H1 (cell line): ENCODE data around the gene SLC7A5. TPM values are rescaled to one million over a fixed set of nuclear protein-coding genes. Genes with fewer than 3 reads are reported as not detected.

Source experiments
- EGR1 ChIP-seq: IDR thresholded peaks from 2 replicates; pipeline ENCODE4 v1.6.1; 2011; ENCODE audit warnings: low read depth, low read length, borderline replicate concordance
- FOSL1 ChIP-seq: IDR thresholded peaks from 2 replicates; pipeline ENCODE4 v1.6.1; 2011; ENCODE audit warnings: mild to moderate bottlenecking, low read depth, low read length, moderate library complexity; ENCODE audit not compliant: insufficient read depth
- PHF8 ChIP-seq: fragments of 200-600 bp; sonication (generic); conservative IDR thresholded peaks from 2 replicates; pipeline ENCODE4 v1.7.1; 2012; ENCODE audit warnings: low read depth, mild to moderate bottlenecking, inconsistent platforms, low read length, moderate library complexity
- POLR2A ChIP-seq, 2 experiments: IDR thresholded peaks; 1 replicate in 1 of 2; 2 replicates in 1 of 2; pipeline ENCODE4 v1.6.1; 2011; ENCODE audit warnings: low read depth in 2 of 2, low read length in 2 of 2, mild to moderate bottlenecking in 2 of 2; ENCODE audit errors: control extremely low read depth in 1 of 2
- POLR2AphosphoS5 ChIP-seq: IDR thresholded peaks from 2 replicates; pipeline ENCODE4 v1.6.1; 2011; ENCODE audit warnings: low read depth, low read length
- POU5F1 ChIP-seq: IDR thresholded peaks from 2 replicates; pipeline ENCODE4 v1.6.1; 2011; ENCODE audit warnings: low read depth, mild to moderate bottlenecking, low read length, moderate library complexity
- RBBP5 ChIP-seq: IDR thresholded peaks from 2 replicates; pipeline ENCODE4 v1.7.1; 2012; ENCODE audit warnings: low read depth, mild to moderate bottlenecking, inconsistent platforms, low read length, moderate library complexity, borderline replicate concordance
- RNF2 ChIP-seq: fragments of 200-900, 300-1000 bp; sonication (generic); IDR thresholded peaks from 2 replicates; pipeline ENCODE4 v1.7.1; 2016; ENCODE audit warnings: borderline replicate concordance, low read depth, mild to moderate bottlenecking, antibody characterized with exemption, low read length; ENCODE audit not compliant: poor library complexity, severe bottlenecking; ENCODE audit errors: missing control alignments
- SAP30 ChIP-seq: fragments of 300-600 bp; sonication (generic); IDR thresholded peaks from 2 replicates; pipeline ENCODE4 v1.7.1; 2012; ENCODE audit warnings: low read length, moderate library complexity, mild to moderate bottlenecking, inconsistent platforms; ENCODE audit not compliant: insufficient read depth, insufficient replicate concordance
- SIRT6 ChIP-seq: IDR thresholded peaks from one replicate; pipeline ENCODE4 v1.7.1; 2012; ENCODE audit warnings: low read length, inconsistent platforms
- polyA plus RNA-seq, 7 experiments: library from polyadenylated mRNA; depleted of rRNA in 3 of 7; stranded (reverse) in 5 of 7; unstranded in 2 of 7; fragments of >200 nt in 5 of 7; fragments of 200-250 nt in 2 of 7; gene quantifications; 1 replicate in 5 of 7; 2 replicates in 1 of 7; 4 replicates in 1 of 7; pipeline versions ENCODE4 v1.2.1 to v1.2.3, GENCODE V29; 2011 to 2013; ENCODE audit warnings: missing spikeins in 2 of 7, mixed read lengths in 2 of 7
- total RNA-seq: library from RNA; stranded (reverse); fragmentation: NEBNext Ultra II Directional; extraction: Animal tissue kit (Norgen Biotek cat#: 25700); gene quantifications from 2 replicates; pipeline ENCODE4 v1.2.1, GENCODE V29; 2021
- TF ChIP-seq, protein P1 (sequence below): fragments of 300-600 bp; sonication (generic); IDR thresholded peaks from 2 replicates; pipeline ENCODE4 v1.7.1; 2012; ENCODE audit warnings: low read length, moderate library complexity, mild to moderate bottlenecking, inconsistent platforms; ENCODE audit not compliant: insufficient replicate concordance

Gene SLC7A5
- total and polyA plus RNA-seq, 2 of the 8 experiments (the other 6 are each of a cell fraction or from before 2014, with no cell fraction given), result 68.2 to 341 TPM

DNA sequence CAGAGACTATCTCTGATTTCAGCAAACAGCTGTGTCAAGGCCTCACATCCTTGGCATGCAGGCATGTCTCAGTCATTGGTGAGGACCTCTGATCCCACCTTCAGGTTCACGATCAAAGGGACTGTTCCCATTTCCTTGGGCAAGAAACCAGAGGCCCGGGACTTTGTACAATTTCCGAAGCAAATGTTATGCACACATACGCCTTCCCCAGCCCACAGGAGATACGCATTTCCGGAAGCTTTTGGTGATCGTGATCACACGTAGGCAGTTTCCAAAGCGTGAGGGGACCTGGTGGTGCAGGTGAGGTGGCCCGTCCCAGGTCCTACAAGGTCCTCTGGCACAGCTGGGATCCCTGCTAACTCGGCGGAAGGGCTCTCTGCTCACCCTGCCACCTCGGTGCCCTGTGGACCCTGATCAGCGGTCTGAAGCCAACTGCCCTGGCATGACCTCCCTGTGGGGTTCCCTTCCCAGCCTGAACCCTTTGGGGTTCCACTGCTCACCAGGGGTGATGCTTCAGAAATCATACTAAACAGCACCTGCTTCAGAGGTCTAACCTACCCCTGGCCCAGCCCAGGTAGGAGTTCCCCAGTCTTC, 74.7 kb downstream of the SLC7A5 start (continued):
- TF ChIP-seq, protein P1, sequence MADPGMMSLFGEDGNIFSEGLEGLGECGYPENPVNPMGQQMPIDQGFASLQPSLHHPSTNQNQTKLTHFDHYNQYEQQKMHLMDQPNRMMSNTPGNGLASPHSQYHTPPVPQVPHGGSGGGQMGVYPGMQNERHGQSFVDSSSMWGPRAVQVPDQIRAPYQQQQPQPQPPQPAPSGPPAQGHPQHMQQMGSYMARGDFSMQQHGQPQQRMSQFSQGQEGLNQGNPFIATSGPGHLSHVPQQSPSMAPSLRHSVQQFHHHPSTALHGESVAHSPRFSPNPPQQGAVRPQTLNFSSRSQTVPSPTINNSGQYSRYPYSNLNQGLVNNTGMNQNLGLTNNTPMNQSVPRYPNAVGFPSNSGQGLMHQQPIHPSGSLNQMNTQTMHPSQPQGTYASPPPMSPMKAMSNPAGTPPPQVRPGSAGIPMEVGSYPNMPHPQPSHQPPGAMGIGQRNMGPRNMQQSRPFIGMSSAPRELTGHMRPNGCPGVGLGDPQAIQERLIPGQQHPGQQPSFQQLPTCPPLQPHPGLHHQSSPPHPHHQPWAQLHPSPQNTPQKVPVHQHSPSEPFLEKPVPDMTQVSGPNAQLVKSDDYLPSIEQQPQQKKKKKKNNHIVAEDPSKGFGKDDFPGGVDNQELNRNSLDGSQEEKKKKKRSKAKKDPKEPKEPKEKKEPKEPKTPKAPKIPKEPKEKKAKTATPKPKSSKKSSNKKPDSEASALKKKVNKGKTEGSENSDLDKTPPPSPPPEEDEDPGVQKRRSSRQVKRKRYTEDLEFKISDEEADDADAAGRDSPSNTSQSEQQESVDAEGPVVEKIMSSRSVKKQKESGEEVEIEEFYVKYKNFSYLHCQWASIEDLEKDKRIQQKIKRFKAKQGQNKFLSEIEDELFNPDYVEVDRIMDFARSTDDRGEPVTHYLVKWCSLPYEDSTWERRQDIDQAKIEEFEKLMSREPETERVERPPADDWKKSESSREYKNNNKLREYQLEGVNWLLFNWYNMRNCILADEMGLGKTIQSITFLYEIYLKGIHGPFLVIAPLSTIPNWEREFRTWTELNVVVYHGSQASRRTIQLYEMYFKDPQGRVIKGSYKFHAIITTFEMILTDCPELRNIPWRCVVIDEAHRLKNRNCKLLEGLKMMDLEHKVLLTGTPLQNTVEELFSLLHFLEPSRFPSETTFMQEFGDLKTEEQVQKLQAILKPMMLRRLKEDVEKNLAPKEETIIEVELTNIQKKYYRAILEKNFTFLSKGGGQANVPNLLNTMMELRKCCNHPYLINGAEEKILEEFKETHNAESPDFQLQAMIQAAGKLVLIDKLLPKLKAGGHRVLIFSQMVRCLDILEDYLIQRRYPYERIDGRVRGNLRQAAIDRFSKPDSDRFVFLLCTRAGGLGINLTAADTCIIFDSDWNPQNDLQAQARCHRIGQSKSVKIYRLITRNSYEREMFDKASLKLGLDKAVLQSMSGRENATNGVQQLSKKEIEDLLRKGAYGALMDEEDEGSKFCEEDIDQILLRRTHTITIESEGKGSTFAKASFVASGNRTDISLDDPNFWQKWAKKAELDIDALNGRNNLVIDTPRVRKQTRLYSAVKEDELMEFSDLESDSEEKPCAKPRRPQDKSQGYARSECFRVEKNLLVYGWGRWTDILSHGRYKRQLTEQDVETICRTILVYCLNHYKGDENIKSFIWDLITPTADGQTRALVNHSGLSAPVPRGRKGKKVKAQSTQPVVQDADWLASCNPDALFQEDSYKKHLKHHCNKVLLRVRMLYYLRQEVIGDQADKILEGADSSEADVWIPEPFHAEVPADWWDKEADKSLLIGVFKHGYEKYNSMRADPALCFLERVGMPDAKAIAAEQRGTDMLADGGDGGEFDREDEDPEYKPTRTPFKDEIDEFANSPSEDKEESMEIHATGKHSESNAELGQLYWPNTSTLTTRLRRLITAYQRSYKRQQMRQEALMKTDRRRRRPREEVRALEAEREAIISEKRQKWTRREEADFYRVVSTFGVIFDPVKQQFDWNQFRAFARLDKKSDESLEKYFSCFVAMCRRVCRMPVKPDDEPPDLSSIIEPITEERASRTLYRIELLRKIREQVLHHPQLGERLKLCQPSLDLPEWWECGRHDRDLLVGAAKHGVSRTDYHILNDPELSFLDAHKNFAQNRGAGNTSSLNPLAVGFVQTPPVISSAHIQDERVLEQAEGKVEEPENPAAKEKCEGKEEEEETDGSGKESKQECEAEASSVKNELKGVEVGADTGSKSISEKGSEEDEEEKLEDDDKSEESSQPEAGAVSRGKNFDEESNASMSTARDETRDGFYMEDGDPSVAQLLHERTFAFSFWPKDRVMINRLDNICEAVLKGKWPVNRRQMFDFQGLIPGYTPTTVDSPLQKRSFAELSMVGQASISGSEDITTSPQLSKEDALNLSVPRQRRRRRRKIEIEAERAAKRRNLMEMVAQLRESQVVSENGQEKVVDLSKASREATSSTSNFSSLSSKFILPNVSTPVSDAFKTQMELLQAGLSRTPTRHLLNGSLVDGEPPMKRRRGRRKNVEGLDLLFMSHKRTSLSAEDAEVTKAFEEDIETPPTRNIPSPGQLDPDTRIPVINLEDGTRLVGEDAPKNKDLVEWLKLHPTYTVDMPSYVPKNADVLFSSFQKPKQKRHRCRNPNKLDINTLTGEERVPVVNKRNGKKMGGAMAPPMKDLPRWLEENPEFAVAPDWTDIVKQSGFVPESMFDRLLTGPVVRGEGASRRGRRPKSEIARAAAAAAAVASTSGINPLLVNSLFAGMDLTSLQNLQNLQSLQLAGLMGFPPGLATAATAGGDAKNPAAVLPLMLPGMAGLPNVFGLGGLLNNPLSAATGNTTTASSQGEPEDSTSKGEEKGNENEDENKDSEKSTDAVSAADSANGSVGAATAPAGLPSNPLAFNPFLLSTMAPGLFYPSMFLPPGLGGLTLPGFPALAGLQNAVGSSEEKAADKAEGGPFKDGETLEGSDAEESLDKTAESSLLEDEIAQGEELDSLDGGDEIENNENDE, result no peak
- TF ChIP-seq RBBP5 (no peak), PHF8 (no peak), POLR2A (IDR thresholded peaks at IDR 0.05; ENCODE audit: control extremely low read depth in 1 of 2, low read depth in 2 of 2, low read length in 2 of 2) (no peak), EGR1 (no peak), SIRT6 (no peak), SAP30 (no peak), RNF2 (no peak), POU5F1 (no peak), POLR2AphosphoS5 (no peak), FOSL1 (no peak)
